SU-DHL-6 (cell line): ENCODE measurements around the gene PTPN5.

Source experiments
- H2AFZ ChIP-seq: fragments of 200-600 bp; sonication (generic); 2 replicates; pipeline ENCODE4 v1.6.1; 2014; ENCODE audit warnings: low read depth, mild to moderate bottlenecking, moderate library complexity, mixed read lengths, antibody characterized with exemption, low read length; ENCODE audit not compliant: severe bottlenecking
- H3F3A ChIP-seq: fragments of 200-600 bp; shearing (Covaris generic); 2 replicates; pipeline ENCODE4 v1.6.0; 2016; ENCODE audit warnings: antibody characterized with exemption, mild to moderate bottlenecking; ENCODE audit not compliant: insufficient read depth
- H3K27ac ChIP-seq: fragments of 200-600 bp; sonication (generic); 2 replicates; pipeline ENCODE4 v1.5.1; 2016; ENCODE audit warnings: low read depth, mild to moderate bottlenecking, low read length, moderate library complexity, mixed read lengths
- H3K27me3 ChIP-seq: fragments of 200-600 bp; sonication (generic), shearing (Covaris generic); 2 replicates; pipeline ENCODE4 v1.6.0; 2014; ENCODE audit warnings: mild to moderate bottlenecking, low read length
- H3K36me3 ChIP-seq: fragments of 200-600 bp; sonication (generic); 2 replicates; pipeline ENCODE4 v1.6.1; 2014; ENCODE audit warnings: mild to moderate bottlenecking, low read length, mixed read lengths
- H3K4me2 ChIP-seq: fragments of 300-600, 200-600 bp; shearing (Covaris generic), sonication (generic); 2 replicates; pipeline ENCODE4 v1.6.0; 2014; ENCODE audit warnings: low read length, low read depth, mild to moderate bottlenecking; ENCODE audit not compliant: poor library complexity, severe bottlenecking
- H3K4me3 ChIP-seq: fragments of 200-600 bp; sonication (generic); 2 replicates; pipeline ENCODE4 v1.5.1; 2014; ENCODE audit warnings: antibody characterized with exemption, low read length, mild to moderate bottlenecking, mixed read lengths; ENCODE audit not compliant: insufficient read depth, poor library complexity, severe bottlenecking
- H3K79me2 ChIP-seq: fragments of 200-600 bp; sonication (generic); 2 replicates; pipeline ENCODE4 v1.6.1; 2014; ENCODE audit warnings: mild to moderate bottlenecking, low read length, moderate library complexity; ENCODE audit not compliant: insufficient read depth
- H3K9ac ChIP-seq: fragments of 200-600 bp; sonication (generic); 2 replicates; pipeline ENCODE4 v1.7.0; 2014; ENCODE audit warnings: mild to moderate bottlenecking, low read length
- H3K9me2 ChIP-seq: fragments of 200-600 bp; sonication (generic); replicated peaks from 2 replicates; pipeline ENCODE4 v1.6.1; 2014; ENCODE audit warnings: low read length; ENCODE audit not compliant: insufficient read depth
- H3K9me3 ChIP-seq: fragments of 200-600 bp; sonication (generic); 2 replicates; pipeline ENCODE4 v1.6.1; 2014; ENCODE audit warnings: low read length, mixed read lengths; ENCODE audit not compliant: insufficient read depth
- H4K20me1 ChIP-seq: fragments of 200-600 bp; sonication (generic); 2 replicates; pipeline ENCODE4 v1.6.1; 2014; ENCODE audit warnings: low read depth, mild to moderate bottlenecking, antibody characterized with exemption, low read length, moderate library complexity, mixed read lengths
- CTCF ChIP-seq: fragments of 200-600 bp; sonication (generic); IDR thresholded peaks from one replicate; pipeline ENCODE4 v1.5.1; 2017; ENCODE audit warnings: antibody characterized with exemption, mild to moderate bottlenecking, low read length, moderate library complexity; ENCODE audit not compliant: insufficient read depth, poor library complexity, severe bottlenecking
- EZH2phosphoT487 ChIP-seq: fragments of 200-600 bp; sonication (generic), shearing (Covaris generic); conservative IDR thresholded peaks from 2 replicates; pipeline ENCODE4 v1.6.1; 2018; ENCODE audit warnings: mild to moderate bottlenecking, antibody characterized with exemption, low read length, moderate library complexity, mixed read lengths

PTPN5 gene

GRCh38 chr11:18730020-18730419, 61.6 kb downstream of the PTPN5 start:
- H3K9ac ChIP-seq: no peak overlapping the region
- no peaks in the 10 kb centered on the region for H3K9me3 ChIP-seq
- H3K79me2 ChIP-seq: no peaks in the 10 kb centered on the region
- no peak overlapping the region for H2AFZ ChIP-seq
- no peaks in the 10 kb centered on the region for H3K27me3 ChIP-seq
- no peak overlapping the region for H3K4me3 ChIP-seq
- H4K20me1 ChIP-seq: no peaks in the 10 kb centered on the region
- H3K36me3 ChIP-seq: no peaks in the 10 kb centered on the region
- H3K4me2 ChIP-seq: no peak overlapping the region
- no peaks in the 10 kb centered on the region for H3K9me2 ChIP-seq
- no peak overlapping the region for H3K27ac ChIP-seq
- TF ChIP-seq EZH2phosphoT487 (no peak), CTCF (no peak)
- no peaks in the 10 kb centered on the region for H3F3A ChIP-seq

- H3K36me3 ChIP-seq: no peaks in the 10 kb centered on the region
- H3K9me3 ChIP-seq: no peaks in the 10 kb centered on the region
- no peaks in the 10 kb centered on the region for H3F3A ChIP-seq
- H2AFZ ChIP-seq: no peak overlapping the region
- H4K20me1 ChIP-seq: no peaks in the 10 kb centered on the region
- TF ChIP-seq CTCF (no peak), EZH2phosphoT487 (no peak)
- no peak overlapping the region for H3K4me2 ChIP-seq
- no peaks in the 10 kb centered on the region for H3K9me2 ChIP-seq
- H3K27ac ChIP-seq: no peak overlapping the region
- no peak overlapping the region for H3K4me3 ChIP-seq
- H3K79me2 ChIP-seq: no peaks in the 10 kb centered on the region
- no peak overlapping the region for H3K9ac ChIP-seq
- H3K27me3 ChIP-seq: no peaks in the 10 kb centered on the region
Observed at GRCh38 chr11:18729426-18729825, 62.2 kb downstream of the PTPN5 start.

- Histone ChIP-seq H3K4me3 (no peak overlapping the region), H3K4me2 (no peak overlapping the region), H4K20me1 (no peaks in the 10 kb centered on the region), H3K9me3 (no peaks in the 10 kb centered on the region), H2AFZ (no peak overlapping the region), H3F3A (no peaks in the 10 kb centered on the region), H3K36me3 (no peaks in the 10 kb centered on the region), H3K9me2 (no peaks in the 10 kb centered on the region), H3K27ac (no peak overlapping the region), H3K79me2 (no peaks in the 10 kb centered on the region), H3K27me3 (no peaks in the 10 kb centered on the region), H3K9ac (no peak overlapping the region)
- TF ChIP-seq EZH2phosphoT487: no peak
- TF ChIP-seq CTCF: no peak
Observed at GRCh38 chr11:18728658-18729057, 62.9 kb downstream of the PTPN5 start.
